ENCODE results near the gene GLP2R. TPM values are rescaled to one million over a fixed set of nuclear protein-coding genes. Genes with fewer than 3 reads are reported as not detected.

Gene GLP2R
- total RNA-seq, 4 donors from 2014 or later: 0.54 to 3.3 (median 1.2) TPM

DNA sequence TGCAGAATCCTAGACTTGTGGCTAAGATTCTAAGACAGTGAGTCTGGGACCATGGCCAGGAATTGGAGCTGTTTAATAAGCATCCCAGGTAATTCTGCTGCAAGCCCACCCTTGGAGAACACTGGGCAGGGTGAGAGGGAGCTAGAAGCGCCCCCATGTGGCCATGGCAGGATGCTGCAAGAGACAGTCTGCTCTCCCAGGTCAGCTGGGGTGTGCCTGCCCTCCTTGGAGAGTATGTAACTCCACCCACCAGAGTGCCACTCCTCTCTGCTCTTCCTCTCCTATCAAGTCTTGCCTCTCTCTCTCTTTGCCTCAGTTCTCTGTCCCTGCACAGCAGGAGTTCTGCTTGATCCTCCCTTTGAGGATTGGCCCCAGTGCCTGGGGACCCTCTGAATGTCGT, 64.4 kb downstream of the GLP2R start:
- intact Hi-C loops (cut with DNase I): no loop called here
- 0 to 10% methylated on average over 2 of the region's 2 CpGs for WGBS, 2 donors
- TF ChIP-seq, protein P1, sequence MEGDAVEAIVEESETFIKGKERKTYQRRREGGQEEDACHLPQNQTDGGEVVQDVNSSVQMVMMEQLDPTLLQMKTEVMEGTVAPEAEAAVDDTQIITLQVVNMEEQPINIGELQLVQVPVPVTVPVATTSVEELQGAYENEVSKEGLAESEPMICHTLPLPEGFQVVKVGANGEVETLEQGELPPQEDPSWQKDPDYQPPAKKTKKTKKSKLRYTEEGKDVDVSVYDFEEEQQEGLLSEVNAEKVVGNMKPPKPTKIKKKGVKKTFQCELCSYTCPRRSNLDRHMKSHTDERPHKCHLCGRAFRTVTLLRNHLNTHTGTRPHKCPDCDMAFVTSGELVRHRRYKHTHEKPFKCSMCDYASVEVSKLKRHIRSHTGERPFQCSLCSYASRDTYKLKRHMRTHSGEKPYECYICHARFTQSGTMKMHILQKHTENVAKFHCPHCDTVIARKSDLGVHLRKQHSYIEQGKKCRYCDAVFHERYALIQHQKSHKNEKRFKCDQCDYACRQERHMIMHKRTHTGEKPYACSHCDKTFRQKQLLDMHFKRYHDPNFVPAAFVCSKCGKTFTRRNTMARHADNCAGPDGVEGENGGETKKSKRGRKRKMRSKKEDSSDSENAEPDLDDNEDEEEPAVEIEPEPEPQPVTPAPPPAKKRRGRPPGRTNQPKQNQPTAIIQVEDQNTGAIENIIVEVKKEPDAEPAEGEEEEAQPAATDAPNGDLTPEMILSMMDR (IDR thresholded peaks at IDR 0.05): peak in 1 of 6 experiments; percentile 18
- no peak for TF ChIP-seq POLR2A (IDR thresholded peaks at IDR 0.05)

DNA sequence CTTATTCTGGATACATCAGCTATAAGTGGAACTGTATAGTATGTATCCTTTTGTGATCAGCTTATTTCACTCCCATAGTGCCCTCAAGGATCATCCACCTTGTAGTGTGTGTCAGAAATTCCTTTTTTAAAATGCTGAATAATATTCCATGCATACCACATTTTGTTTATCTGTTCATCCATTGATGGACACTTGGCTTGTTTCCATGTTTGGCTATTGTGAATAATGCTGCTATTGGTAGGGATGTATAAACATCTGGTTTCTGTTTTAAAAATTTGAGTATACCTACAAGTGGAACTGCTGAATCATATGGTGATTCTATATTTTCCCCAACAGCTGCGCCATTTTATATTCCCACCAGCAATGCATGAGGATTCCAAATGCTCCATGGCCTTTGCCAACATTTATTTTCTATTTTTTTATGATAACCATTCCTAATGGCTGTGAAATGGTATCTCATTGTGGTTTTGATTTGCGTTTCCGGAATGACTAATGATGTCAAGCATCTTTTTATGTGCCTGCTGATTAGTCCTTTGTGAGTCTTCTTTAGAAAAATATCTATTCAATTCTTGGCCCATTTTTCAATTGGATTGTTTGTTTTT, 67.8 kb downstream of the GLP2R start:
- no peak overlapping the region for H3K4me3 ChIP-seq (replicated peaks in 1 of 3)
- H3K27me3 ChIP-seq: no peaks in the 10 kb centered on the region
- intact Hi-C loops (cut with DNase I): no loop called here
- no peak for DNase-seq
- WGBS, 2 donors: 59 to 70% methylated on average over 3 of the region's 3 CpGs
- H3K27ac ChIP-seq: no peak overlapping the region
- TF ChIP-seq, protein P1 (IDR thresholded peaks at IDR 0.05): no peak
- no peaks in the 10 kb centered on the region for H3K36me3 ChIP-seq
- H3K9me3 ChIP-seq: no peaks in the 10 kb centered on the region
- H3K4me1 ChIP-seq: no peaks in the 10 kb centered on the region

More for the DNA sequence above, 64.4 kb downstream of the GLP2R start:
- no peak overlapping the region for H3K4me3 ChIP-seq (replicated peaks in 1 of 3)
- no peaks in the 10 kb centered on the region for H3K27me3 ChIP-seq
- no peaks in the 10 kb centered on the region for H3K9me3 ChIP-seq
- H3K36me3 ChIP-seq: no peaks in the 10 kb centered on the region
- H3K27ac ChIP-seq: no peak overlapping the region
- H3K4me1 ChIP-seq: no peaks in the 10 kb centered on the region
- no peak for DNase-seq

DNA sequence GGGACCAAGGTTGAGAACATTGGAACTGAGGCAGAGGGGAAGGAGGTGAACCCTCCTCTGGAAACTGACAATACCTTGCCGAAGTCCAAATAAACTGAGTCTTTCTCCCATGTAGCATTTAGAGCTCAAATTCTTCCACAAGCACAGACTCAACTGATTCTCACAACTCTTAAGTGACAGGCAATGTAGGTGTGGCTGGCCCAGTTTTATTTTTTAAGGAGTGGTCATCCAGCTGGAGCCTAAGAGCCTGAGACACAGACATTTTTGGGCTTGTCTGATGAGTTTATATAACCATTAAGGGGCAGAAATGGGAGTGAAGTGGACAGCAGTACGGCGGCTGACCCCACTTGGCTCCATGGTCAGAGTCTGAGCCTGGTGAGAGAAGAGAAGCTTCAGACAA, 68.5 kb downstream of the GLP2R start:
- intact Hi-C loops (cut with DNase I): no loop called here
- WGBS, 2 donors: 82 to 96% methylated on average over 3 of the region's 3 CpGs
- H3K4me3 ChIP-seq (replicated peaks in 1 of 3): no peak overlapping the region
- H3K27ac ChIP-seq: no peak overlapping the region
- H3K36me3 ChIP-seq: no peaks in the 10 kb centered on the region
- H3K9me3 ChIP-seq: no peaks in the 10 kb centered on the region
- TF ChIP-seq, protein P1 (IDR thresholded peaks at IDR 0.05): no peak
- no peak for TF ChIP-seq POLR2A (IDR thresholded peaks at IDR 0.05)
- DNase-seq: no peak
- no peaks in the 10 kb centered on the region for H3K27me3 ChIP-seq
- no peaks in the 10 kb centered on the region for H3K4me1 ChIP-seq

DNA sequence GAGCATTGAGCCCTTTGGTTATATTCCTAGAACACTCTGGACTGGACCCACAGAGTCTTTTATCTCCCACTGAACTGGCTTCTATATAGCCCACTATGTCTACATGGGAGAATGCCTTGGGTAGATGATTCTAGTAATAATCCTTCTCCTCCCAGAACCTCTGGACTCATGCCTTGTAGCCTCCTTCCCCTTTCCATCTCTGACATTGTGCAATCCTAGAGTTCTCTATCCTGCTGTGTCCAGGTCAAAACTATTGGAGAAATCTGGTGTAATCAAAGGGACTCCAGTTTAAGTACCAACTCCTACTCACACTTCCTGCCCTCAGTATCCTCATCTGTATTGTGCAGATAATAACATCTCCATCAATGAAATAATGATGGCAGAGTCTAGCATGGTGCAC, 70.2 kb downstream of the GLP2R start:
- Histone ChIP-seq H3K4me3 (replicated peaks in 1 of 3) (no peak overlapping the region), H3K9me3 (no peaks in the 10 kb centered on the region), H3K27me3 (no peaks in the 10 kb centered on the region), H3K4me1 (no peaks in the 10 kb centered on the region), H3K27ac (no peak overlapping the region), H3K36me3 (no peaks in the 10 kb centered on the region)
- no peak for DNase-seq
- no peak for TF ChIP-seq POLR2A (IDR thresholded peaks at IDR 0.05)
- TF ChIP-seq, protein P1 (IDR thresholded peaks at IDR 0.05): no peak
- intact Hi-C loops (cut with DNase I): no loop called here

DNA sequence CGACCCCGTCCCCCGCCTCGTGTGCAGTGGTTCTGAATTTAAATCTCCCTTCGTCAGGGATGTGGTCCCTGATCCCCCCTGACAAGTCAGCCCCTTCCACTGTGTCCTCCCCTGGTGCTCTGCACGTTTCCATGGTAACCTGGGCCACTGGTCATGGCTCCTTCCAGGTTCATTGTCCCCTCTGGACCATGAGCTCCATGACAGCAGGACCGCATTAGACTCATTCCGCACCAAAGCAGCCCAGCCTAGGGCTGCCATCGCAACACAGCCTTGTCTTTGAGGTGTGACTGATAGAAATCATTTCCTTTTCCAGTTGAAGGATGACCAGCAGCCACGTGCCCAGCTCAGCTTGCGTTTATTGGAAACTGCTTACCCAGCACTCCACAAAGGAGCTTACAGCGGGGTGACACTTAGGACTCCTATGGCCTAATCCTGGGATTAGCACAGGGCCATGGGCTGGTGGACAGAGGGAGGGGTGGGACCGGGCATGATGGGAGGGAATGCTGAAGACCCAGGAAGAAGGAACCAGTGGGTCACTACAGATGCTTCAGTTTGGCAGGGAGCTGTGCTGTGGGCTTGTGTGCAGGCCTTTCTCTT, 71.7 kb downstream of the GLP2R start:
- H3K27me3 ChIP-seq: no peaks in the 10 kb centered on the region
- no peaks in the 10 kb centered on the region for H3K4me1 ChIP-seq
- no peak overlapping the region for H3K27ac ChIP-seq
- 68 to 69% methylated on average over 12 to 13 of the region's 13 CpGs for WGBS, 2 donors
- H3K36me3 ChIP-seq: no peaks in the 10 kb centered on the region
- no peak for DNase-seq
- no peaks in the 10 kb centered on the region for H3K9me3 ChIP-seq
- no peak for TF ChIP-seq POLR2A (IDR thresholded peaks at IDR 0.05)
- TF ChIP-seq, protein P1 (IDR thresholded peaks at IDR 0.05): no peak
- H3K4me3 ChIP-seq (replicated peaks in 1 of 3): no peak overlapping the region
- intact Hi-C loops (cut with DNase I): no loop called here
